DMS153 treated with DMSO at 0.1 percent for 48 hours (cell line): ENCODE data around the gene ZNF593OS.
A peak's percentile ranks its signal among the peaks of the same experiment; 100 is the strongest.

Experiments used
- DNase-seq: peaks from one replicate; lab custom pipeline; 2025; ENCODE audit not compliant: unreplicated experiment; lab: John Stamatoyannopoulos, UW

ZNF593OS gene

DNA sequence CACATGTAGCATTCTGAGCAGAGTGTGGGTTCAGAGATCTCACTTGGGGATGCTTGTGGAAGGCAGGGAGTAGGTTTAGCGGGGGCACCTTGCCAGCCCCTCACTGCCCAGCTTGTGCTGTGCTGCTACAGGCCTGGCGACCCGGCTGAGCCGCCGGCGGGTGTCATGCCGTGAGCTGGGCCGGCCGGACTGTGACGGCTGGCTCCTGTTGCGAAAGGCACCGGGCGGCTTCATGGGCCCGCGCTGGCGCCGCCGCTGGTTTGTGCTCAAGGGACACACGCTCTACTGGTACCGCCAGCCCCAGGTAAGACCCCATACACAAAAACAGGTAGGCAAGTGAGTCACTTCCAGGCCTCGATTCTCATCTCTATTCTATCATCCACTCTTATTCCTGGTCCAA is 13.3 kb upstream of the ZNF593OS start:
- DNase-seq = no peak

DNA sequence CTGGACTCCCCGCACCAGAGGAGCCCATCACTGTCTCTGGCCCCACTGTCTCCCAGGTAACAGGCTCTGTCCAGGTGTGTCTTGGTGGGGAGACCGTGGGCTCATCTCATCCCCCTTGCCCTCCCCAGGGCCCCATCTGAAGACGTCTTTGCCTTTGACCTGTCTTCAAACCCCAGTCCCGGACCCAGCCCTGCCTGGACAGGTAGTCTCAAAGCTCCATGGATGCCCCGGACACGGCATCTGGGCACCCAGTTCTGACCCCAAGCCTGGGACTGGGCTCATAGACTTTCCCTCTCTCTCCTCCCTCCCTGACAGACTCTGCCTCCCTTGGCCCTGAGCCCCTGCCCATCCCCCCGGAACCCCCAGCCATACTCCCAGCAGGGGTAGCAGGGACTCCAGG is 12.5 kb upstream of the ZNF593OS start:
- no peak for DNase-seq

GRCh38 chr1:26182383-26182696 is 10.7 kb upstream of the ZNF593OS start:
- no peak for DNase-seq

DNA sequence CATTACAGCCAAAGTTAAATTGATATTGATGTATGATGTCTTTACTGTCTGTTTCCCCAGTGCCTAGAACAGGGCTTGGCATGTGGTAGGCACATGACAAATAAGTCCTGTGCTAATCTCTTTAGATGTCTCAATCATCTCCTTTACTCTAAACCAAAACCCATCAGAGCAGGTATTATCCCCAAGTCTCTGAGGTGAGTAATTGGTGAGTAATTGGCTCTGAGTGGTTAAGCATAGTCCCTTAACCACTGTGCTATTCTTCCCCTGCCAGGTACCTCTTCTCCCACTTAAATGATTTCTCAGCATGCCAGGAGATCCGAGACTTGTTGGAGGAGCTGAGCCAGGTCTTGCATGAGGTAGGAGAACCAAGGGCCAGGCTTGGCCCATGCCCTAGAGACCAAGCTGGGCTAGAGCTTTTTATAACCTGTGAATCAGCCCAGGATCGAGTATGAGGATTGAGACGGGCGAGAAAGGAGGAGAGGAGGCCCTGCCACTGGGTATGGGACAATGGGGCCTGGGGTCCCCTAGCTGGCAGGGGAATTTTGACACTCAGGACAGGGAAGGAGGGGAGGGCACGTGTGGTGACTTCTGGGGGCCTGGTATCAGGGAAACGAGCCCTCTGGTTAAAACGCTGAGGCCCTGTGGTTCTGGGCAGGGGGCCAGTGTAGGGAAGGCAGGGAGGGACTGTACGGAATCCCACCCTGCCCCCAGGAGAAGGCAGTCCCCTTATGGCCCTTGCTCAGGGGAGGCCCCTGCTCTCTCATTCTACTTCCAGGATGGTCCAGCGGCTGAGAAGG is 10.2 kb upstream of the ZNF593OS start:
- no peak for DNase-seq

DNA sequence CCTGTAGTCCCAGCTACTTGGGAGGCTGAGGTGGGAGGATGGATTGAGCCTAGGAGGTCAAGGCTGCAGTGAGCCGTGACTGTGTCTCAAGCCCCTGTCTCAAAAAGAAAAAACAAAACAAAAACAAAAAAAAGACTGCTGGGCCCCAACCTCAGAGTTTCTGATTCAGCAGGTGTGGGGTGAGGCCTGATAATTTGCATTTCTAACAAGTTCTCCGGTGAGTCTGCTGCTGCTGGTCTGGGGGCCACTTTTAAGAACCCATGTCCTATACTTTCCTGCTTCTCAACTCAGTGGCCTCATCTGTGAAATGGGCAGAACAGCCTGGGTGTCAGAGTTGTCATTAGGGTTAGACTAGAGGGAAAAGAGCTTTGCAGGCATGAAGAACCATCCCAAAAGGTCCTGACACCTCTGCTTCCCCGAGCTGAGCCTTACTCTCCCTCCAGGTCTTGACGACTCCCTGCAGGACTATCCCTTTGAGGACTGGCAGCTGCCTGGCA is 8.4 kb upstream of the ZNF593OS start:
- DNase-seq = no peak

- peak; percentile 89 for DNase-seq
Measured at GRCh38 chr1:26177182-26177684, 5.6 kb upstream of the ZNF593OS start, which contains the start of gene CNKSR1. CNKSR1 (plus strand) TSS chr1:26177491; CDS start chr1:26177548, 57 bp downstream.

- DNase-seq = no peak
Measured at GRCh38 chr1:26175346-26175745, 3.7 kb upstream of the ZNF593OS start.

GRCh38 chr1:26170472-26170821 is 1.2 kb downstream of the ZNF593OS start:
- DNase-seq = no peak

GRCh38 chr1:26169669-26170471 is 1.8 kb downstream of the ZNF593OS start, which contains the start of gene ZNF593:
ZNF593 (plus strand) TSS chr1:26169908; CDS start chr1:26169984, 76 bp downstream.
- DNase-seq = peak; percentile 93

DNA sequence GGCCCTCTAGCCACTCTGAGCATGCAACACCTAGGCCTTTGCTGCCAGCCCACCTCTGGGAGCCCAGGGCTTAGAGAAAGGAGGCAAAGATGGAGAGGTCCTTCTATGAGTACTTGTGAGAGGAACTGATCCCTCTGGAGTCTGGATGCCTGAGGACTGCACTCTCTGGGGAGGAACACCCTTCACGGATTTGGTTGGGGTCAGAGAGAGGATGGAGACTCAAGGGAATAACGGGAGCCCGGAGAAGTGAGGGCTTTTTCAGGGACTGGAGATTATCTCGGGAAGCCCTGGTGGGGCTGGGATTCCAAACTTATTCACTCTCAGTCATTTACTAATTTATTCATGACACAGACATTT is 2.5 kb downstream of the ZNF593OS start:
- DNase-seq = no peak

DNA sequence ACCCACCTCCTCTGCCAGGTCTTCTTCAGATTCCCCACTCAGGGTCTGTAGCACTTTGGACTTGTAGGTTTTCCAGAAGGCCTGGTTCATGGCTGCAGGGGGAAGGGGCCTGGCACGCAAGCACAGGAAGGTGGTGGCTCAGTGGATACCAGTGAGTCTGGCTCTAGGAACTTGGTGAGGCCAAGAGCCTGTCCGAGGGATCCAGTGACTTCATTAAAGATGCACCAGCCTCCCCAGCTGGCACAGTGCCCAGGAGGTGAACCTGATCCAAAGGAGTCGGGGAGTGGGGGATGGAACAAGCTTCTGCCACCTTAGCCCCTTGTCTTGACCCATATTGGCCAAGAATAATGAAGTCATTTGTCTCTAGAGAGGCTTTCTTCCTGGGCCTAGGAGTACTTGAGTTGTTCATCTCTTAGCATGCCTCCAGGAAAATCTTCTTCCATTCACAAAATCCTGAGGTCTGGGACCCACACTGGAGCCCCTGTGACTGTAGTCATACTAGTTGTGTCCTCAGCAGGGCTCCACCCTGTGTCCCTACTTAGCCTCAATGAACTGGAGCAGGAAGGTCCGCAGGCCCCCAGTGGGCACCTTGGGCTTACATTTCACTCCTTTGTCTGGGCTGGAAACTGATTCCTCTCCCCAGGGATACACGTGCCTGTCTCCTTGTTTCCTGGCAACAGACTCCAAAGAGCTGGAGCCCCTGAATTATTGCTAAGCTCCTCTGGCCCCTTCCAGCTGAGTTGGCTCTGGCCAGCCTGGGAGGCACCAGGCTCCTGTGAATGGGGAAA is 3.0 kb downstream of the ZNF593OS start, which contains the start of gene C1orf232:
Gene C1orf232 (minus strand): TSS at position 554 of the 788 bp plus-strand sequence. CDS start 464 bp downstream, at position 90.
- DNase-seq = peak; percentile 60

DNA sequence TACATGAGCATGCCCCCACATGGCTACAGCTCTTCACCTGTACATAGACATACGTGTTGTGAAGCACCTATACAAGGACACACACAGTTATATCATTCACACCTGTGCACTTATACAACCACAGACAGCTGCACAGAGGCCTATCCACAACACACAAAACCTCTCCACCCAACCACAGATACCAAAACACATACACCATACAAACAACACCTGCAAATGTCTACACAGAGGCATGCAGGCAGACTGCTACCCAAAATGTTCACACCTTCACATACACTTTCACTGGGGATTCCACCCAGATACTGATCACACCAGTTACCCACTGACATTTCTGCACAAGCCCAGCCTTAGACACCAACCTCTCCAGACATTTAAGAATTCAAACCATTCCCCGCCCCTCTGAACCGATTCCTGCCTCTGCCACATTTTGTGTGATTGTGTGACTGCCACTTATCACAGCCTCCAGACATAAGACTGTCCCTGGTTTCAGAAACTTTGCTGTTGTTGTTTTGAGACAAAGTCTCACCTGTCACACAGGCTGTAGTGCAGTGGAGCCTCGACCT is 4.8 kb downstream of the ZNF593OS start:
- no peak for DNase-seq

- DNase-seq = no peak
Measured at GRCh38 chr1:26164861-26165842, 6.5 kb downstream of the ZNF593OS start.

DNA sequence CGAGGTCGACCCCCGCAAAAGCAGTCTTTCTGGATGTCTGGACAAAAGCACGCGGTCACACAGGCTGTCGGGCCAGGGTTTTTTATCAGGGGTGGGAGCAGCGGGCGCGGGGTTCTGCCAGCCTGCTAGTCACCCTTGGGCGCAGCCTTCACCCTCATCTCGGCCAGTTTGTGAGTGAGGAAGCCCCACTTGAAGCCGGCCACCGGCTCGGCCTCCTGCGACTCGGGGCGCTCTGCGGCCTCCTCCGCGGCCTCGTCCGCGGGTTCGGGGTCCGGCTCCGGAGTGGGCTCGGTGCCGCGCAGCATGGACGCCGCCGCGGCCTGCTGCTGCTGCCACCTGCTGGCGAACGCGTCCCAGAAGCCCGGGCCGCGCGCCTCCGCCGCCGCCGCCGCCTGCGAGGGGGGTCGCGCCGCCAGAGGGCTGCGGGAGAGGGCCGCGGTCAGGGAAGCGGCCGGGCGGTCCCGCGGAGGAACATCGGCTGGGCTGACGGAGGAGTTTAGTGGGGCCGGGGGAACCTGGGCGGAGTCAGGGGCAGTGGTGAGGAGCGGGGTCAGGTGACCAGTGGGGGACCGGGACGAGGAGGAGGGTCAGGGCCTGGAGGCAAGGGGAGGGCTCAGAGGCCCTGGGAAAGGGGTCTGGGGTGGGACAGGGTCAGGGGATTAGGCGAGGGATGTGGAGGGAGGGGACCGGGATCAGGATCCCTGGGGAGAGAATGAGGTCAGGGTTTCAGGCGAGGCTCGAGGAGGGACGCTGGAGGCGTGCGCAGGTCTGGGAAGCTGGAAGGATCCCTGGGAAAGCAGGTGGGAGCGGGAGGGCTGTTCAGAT is 7.4 kb downstream of the ZNF593OS start:
- DNase-seq = no peak

DNA sequence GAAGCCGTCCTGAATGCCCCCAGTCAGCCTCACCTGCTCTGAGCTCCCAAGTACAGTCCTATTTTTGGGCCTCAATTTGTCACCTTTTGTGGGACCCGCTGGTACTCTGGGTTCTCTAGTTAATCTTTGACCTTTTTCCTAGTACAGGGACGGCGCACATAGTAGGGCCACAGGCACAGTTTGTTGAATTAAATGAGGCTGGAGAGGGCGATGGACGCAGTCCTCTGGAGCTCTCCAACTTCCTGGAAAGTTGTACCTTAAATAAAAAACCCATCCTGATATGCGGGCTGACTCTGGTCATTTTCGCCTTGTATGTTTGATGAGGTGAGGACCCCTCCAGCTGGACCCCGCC is 8.0 kb downstream of the ZNF593OS start:
- no peak for DNase-seq

- DNase-seq = no peak
Measured at GRCh38 chr1:26162220-26162709, 9.4 kb downstream of the ZNF593OS start.

DNA sequence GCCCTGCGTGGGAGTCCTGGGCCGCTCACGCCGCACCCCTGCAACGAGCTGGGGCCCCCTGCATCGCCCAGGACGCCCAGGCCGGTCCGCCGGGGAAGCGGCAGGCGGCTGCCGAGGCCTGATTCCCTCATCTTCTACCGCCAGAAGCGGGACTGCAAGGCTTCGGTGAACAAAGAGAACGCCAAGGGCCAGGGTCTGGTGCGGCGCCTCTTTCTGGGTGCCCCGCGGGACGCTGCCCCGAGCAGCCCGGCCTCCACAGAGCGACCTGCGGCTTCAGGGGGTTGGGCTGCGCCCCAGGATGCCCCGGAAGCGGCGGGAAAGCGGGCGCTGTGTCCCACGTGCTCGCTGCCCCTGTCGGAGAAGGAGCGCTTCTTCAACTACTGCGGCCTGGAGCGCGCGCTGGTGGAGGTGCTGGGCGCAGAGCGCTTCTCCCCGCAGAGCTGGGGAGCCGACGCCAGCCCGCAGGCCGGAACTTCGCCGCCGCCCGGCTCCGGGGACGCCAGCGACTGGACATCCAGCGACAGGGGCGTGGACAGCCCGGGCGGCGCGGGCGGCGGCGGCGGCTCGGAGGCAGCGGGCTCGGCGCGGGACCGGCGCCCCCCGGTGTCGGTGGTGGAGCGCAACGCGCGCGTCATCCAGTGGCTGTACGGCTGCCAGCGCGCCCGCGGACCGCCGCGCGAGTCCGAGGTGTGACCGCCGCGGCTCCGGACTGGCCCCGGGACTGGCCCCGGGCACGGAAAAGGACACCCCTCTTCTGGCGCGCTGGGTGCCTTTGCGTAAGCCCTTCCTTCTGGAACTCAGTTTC is 10.0 kb downstream of the ZNF593OS start:
- DNase-seq = peak; percentile 71
